WERI-Rb-1 (cell line): ENCODE measurements around the gene HSPA12B.

Source experiments
- DNase-seq: peaks from one replicate; pipeline ENCODE4 v3.0.0-alpha.2; 2020
- H3K27ac ChIP-seq: fragments of 250-450 bp; sonication (Bioruptor Pico); 2 replicates; pipeline ENCODE4 v1.5.1; 2020; ENCODE audit warnings: mild to moderate bottlenecking, moderate library complexity
- H3K27me3 ChIP-seq: fragments of 250-450 bp; sonication (Bioruptor Pico); 2 replicates; pipeline ENCODE4 v1.5.1; 2021; ENCODE audit warnings: mild to moderate bottlenecking, low read depth, moderate library complexity; ENCODE audit not compliant: insufficient read depth, severe bottlenecking
- H3K36me3 ChIP-seq: fragments of 250-450 bp; sonication (Bioruptor Pico); 2 replicates; pipeline ENCODE4 v1.5.1; 2020; ENCODE audit warnings: mild to moderate bottlenecking, moderate library complexity
- H3K4me3 ChIP-seq: 2 replicates; pipeline ENCODE4 v1.5.1; 2011; ENCODE audit warnings: low read depth, mild to moderate bottlenecking, control low read depth, low read length
- H3K9me3 ChIP-seq: fragments of 250-450 bp; sonication (Bioruptor Pico); 2 replicates; pipeline ENCODE4 v1.5.1; 2021; ENCODE audit warnings: mild to moderate bottlenecking, moderate library complexity; ENCODE audit not compliant: severe bottlenecking
- TF ChIP-seq, protein P1 (sequence below): IDR thresholded peaks from 2 replicates; pipeline ENCODE4 v1.5.1; 2011; ENCODE audit warnings: low read depth, mild to moderate bottlenecking, control low read depth, inconsistent platforms, low read length

Gene HSPA12B

DNA sequence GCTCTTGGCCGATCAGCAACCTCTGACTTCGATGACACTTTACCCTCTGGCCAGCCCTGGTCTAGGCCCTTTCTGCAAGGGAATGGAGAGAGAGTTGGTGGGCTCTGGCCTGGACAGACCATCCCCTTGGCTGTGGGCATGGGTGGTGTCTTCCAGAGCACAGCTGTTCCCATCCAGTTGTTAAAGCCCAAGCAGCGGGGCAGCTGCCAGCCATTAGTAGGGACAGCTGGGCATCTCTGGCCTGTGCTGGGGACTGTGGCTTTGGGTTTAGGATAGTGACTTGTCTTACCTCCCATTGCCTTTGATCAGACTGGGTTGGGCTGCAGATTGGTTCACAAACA lies 66.4 kb downstream of the HSPA12B start:
- TF ChIP-seq, protein P1, sequence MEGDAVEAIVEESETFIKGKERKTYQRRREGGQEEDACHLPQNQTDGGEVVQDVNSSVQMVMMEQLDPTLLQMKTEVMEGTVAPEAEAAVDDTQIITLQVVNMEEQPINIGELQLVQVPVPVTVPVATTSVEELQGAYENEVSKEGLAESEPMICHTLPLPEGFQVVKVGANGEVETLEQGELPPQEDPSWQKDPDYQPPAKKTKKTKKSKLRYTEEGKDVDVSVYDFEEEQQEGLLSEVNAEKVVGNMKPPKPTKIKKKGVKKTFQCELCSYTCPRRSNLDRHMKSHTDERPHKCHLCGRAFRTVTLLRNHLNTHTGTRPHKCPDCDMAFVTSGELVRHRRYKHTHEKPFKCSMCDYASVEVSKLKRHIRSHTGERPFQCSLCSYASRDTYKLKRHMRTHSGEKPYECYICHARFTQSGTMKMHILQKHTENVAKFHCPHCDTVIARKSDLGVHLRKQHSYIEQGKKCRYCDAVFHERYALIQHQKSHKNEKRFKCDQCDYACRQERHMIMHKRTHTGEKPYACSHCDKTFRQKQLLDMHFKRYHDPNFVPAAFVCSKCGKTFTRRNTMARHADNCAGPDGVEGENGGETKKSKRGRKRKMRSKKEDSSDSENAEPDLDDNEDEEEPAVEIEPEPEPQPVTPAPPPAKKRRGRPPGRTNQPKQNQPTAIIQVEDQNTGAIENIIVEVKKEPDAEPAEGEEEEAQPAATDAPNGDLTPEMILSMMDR, result no peak
- Histone ChIP-seq H3K4me3 (no peak overlapping the region), H3K9me3 (no peaks in the 10 kb centered on the region), H3K27ac (no peak overlapping the region), H3K36me3 (peaks cover 49% of the 10 kb centered on the region), H3K27me3 (no peaks in the 10 kb centered on the region)
- no peak for DNase-seq

GRCh38 chr20:3800256-3800877 lies 67.9 kb downstream of the HSPA12B start:
- H3K4me3 ChIP-seq, result no peak overlapping the region
- H3K9me3 ChIP-seq, result no peaks in the 10 kb centered on the region
- TF ChIP-seq, protein P1, result no peak
- H3K27me3 ChIP-seq, result no peaks in the 10 kb centered on the region
- H3K27ac ChIP-seq, result no peak overlapping the region
- DNase-seq, result no peak
- peaks cover 59% of the 10 kb centered on the region for H3K36me3 ChIP-seq

- DNase-seq, result no peak
- H3K4me3 ChIP-seq, result no peak overlapping the region
- H3K36me3 ChIP-seq, result peaks cover 63% of the 10 kb centered on the region
- H3K27me3 ChIP-seq, result no peaks in the 10 kb centered on the region
- H3K9me3 ChIP-seq, result no peaks in the 10 kb centered on the region
- TF ChIP-seq, protein P1, result no peak
- H3K27ac ChIP-seq, result no peak overlapping the region
Measured at GRCh38 chr20:3800878-3801260, 68.4 kb downstream of the HSPA12B start.

GRCh38 chr20:3801299-3801698 lies 68.8 kb downstream of the HSPA12B start:
- Histone ChIP-seq H3K27me3 (no peaks in the 10 kb centered on the region), H3K36me3 (peaks cover 68% of the 10 kb centered on the region), H3K27ac (no peak overlapping the region), H3K4me3 (no peak overlapping the region), H3K9me3 (no peaks in the 10 kb centered on the region)
- no peak for DNase-seq
- TF ChIP-seq, protein P1, result no peak

DNA sequence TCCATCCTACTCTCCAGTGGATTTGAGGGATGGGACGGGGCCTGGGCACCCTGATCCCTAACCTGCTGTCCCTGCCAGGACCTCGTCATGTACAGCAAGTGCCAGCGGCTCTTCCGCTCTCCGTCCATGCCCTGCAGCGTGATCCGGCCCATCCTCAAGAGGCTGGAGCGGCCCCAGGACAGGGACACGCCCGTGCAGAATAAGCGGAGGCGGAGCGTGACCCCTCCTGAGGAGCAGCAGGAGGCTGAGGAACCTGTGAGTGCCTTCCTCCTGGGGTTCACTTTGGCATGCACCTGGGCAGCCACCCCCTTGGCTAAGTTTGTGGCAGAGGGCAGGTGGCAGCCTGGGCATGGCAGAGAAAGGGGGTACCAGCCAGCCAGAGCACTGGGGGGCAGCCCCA lies 69.4 kb downstream of the HSPA12B start:
- H3K27me3 ChIP-seq, result no peaks in the 10 kb centered on the region
- peaks cover 69% of the 10 kb centered on the region for H3K36me3 ChIP-seq
- no peaks in the 10 kb centered on the region for H3K9me3 ChIP-seq
- no peak overlapping the region for H3K27ac ChIP-seq
- TF ChIP-seq, protein P1, result no peak
- H3K4me3 ChIP-seq, result no peak overlapping the region
- no peak for DNase-seq
